ENCODE measurements around the gene WNT9A. TPM values are rescaled to one million over a fixed set of nuclear protein-coding genes. Genes with fewer than 3 reads are reported as not detected.
A peak's percentile ranks its signal among the peaks of the same experiment; 100 is the strongest.

The WNT9A gene
- total RNA-seq, 1 donor from 2014 or later, result 13.8 TPM

- Mint-ChIP-seq H3K36me3 (ENCODE audit: unreplicated experiment) (no peaks in the 10 kb centered on the region), H3K4me1 (ENCODE audit: low read depth, unreplicated experiment) (peaks cover 11% of the 10 kb centered on the region), H3K27me3 (ENCODE audit: unreplicated experiment) (peaks cover 16% of the 10 kb centered on the region), H3K4me3 (ENCODE audit: unreplicated experiment) (peak overlapping the region; percentile 95), H3K27ac (ENCODE audit: unreplicated experiment) (peak overlapping the region; percentile 89), H3K9me3 (ENCODE audit: unreplicated experiment) (peaks cover 15% of the 10 kb centered on the region)
- DNase-seq, result peak; percentile 88
- TF ChIP-seq CTCF (IDR thresholded peaks at IDR 0.05; ENCODE audit: partially characterized antibody, unreplicated experiment), result peak; percentile 66
Measured at GRCh38 chr1:227946624-227947385, 927 bp downstream of the WNT9A start.

DNA sequence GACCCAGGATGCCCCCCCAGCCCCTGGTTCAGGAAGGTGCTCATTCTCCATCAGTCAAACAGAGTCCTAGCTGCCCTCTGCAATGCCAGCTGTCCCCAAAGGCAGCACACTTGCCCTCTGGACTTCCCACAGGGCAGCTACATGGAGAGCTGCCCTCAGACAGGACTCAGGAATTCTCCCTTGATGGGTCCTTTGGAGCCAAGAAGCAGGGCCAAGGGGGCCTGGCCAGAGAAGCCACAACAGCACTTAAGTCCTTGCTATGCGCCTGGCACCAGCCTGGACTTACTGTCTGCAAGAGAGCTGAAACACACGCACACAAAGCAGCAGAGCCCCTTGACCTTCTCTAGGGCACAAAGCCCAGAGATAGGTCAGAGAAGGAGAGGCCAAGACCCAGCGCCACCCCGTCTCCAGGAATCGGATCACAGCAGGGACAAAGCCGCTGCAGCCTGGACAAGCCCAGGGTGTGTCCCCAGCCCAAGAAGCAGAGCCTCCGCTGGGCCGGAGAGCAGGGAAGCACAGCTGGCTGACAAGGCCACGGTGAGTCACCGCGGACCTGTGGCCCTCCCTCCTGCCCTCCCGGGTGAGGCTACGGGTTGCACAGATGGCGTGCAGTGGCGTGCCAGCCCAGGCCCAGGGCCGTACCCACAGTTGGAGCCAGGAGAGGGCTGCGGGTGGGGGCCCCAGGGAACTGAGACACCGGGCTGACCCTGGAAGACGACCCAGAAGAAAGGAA lies 1.7 kb downstream of the WNT9A start:
- DNase-seq, result peak; percentile 41
- peaks cover 16% of the 10 kb centered on the region for H3K9me3 Mint-ChIP-seq (ENCODE audit: unreplicated experiment)
- no peaks in the 10 kb centered on the region for H3K36me3 Mint-ChIP-seq (ENCODE audit: unreplicated experiment)
- H3K4me3 Mint-ChIP-seq (ENCODE audit: unreplicated experiment), result peak overlapping the region; percentile 86
- peaks cover 14% of the 10 kb centered on the region for H3K4me1 Mint-ChIP-seq (ENCODE audit: low read depth, unreplicated experiment)
- no peak for TF ChIP-seq CTCF (IDR thresholded peaks at IDR 0.05; ENCODE audit: partially characterized antibody, unreplicated experiment)
- peak overlapping the region; percentile 76 for H3K27ac Mint-ChIP-seq (ENCODE audit: unreplicated experiment)
- H3K27me3 Mint-ChIP-seq (ENCODE audit: unreplicated experiment), result peaks cover 21% of the 10 kb centered on the region

DNA sequence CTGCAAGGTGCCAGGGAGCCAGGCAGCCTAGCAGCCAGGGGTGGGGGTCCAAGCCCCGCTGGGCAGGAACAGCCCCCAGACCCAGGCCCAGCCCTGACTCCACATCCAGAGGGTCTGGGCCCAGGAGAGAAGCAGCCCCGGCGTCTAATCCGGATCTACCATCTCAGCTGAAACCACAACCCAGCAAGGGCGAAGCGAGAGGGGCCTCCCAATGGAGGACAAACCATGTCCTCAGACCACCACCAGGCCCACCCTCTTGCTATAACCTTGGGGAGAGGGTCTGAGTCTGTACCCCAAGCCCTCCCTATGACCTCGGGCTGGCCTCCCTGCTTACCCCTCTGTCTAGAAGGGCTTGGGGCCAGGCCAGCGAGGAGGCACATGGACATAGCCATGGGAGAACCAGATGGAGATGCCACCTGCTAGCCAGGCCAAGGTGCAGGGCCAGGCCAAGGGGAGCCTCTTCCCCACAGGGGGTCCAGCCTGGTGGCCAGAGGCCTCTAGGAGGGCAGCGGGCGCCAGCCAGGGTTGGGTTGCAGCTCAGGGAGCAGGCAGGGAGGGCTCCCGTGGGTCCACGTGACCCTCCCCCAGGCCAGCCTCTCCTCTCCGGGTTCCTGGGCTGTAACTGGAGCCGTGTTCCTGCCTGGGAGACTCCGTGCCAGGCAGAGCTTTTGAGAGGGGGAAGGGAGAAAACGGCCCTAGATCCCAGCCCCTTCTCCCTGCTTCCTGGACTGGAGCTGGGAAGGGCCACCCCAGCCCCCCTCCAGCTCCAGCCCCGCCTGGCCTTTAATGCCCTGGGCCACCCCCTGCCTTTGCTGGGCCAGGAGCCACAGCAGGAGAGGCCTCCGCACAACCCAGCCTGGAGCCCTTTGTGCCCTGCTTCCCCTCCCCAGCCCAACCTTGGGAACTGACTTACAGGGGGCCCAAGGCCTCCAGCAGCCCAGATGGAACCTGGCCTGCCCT lies 2.5 kb downstream of the WNT9A start:
- H3K9me3 Mint-ChIP-seq (ENCODE audit: unreplicated experiment), result peaks cover 18% of the 10 kb centered on the region
- H3K27me3 Mint-ChIP-seq (ENCODE audit: unreplicated experiment), result peaks cover 24% of the 10 kb centered on the region
- DNase-seq, result no peak
- H3K4me1 Mint-ChIP-seq (ENCODE audit: low read depth, unreplicated experiment), result peaks cover 15% of the 10 kb centered on the region
- no peak for TF ChIP-seq CTCF (IDR thresholded peaks at IDR 0.05; ENCODE audit: partially characterized antibody, unreplicated experiment)
- H3K27ac Mint-ChIP-seq (ENCODE audit: unreplicated experiment), result no peak overlapping the region
- H3K4me3 Mint-ChIP-seq (ENCODE audit: unreplicated experiment), result peak overlapping the region; percentile 86
- no peaks in the 10 kb centered on the region for H3K36me3 Mint-ChIP-seq (ENCODE audit: unreplicated experiment)

DNA sequence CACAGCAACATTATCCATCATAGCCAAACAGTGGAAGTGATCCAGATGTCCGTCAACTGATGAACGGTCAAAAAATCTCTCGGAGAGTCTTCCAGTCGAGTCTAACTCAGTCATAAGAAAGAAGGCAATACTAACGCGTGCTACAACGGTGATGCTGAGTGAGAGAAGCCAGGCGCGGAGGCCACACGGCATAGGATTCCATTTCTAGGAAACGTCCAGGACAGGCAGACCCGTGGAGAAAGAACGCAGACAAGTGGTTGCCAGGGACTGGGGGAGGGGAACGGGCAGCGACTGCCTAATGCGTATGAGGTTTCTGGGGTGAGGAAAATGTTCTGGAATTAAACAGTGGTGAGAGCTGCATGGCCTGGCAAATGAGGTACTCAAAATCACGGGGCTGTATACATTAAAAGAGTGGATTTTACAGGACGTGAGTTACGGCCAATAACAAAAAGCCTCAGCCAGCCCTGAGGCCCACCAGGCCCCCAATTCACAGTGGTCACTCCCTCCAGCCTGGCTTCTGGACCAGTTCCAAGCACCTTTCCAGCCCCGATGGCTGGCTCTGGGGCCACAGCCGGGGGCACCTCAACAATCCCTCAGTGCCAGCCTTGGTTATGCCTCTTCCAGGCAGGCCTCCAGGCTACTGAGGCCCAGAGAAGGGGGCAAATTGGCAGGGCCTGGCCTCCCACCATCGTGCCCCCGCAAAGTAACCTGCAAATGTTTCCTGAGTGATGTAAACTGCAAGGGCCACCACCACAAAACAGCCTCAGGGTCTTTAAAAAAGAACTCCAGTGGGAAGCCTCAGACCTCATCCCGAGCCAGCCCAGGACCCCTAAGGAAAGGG lies 3.4 kb downstream of the WNT9A start:
- H3K27ac Mint-ChIP-seq (ENCODE audit: unreplicated experiment), result peak overlapping the region; percentile 3
- no peak for DNase-seq

More for the DNA sequence above, 3.4 kb downstream of the WNT9A start:
- Mint-ChIP-seq H3K36me3 (ENCODE audit: unreplicated experiment) (no peaks in the 10 kb centered on the region), H3K4me3 (ENCODE audit: unreplicated experiment) (peak overlapping the region; percentile 58), H3K27me3 (ENCODE audit: unreplicated experiment) (peaks cover 25% of the 10 kb centered on the region), H3K9me3 (ENCODE audit: unreplicated experiment) (peaks cover 20% of the 10 kb centered on the region), H3K4me1 (ENCODE audit: low read depth, unreplicated experiment) (peaks cover 15% of the 10 kb centered on the region)
- TF ChIP-seq CTCF (IDR thresholded peaks at IDR 0.05; ENCODE audit: partially characterized antibody, unreplicated experiment), result no peak

Data from glutamatergic neuron (in vitro differentiated cells).